GM18858 (cell line): ENCODE measurements around the gene CTTNBP2.

Experiments
- ATAC-seq: cut with Tn5 transposase; IDR thresholded peaks from one replicate; pipeline ENCODE4 v1.9.1; 2021; ENCODE audit not compliant: unreplicated experiment

The CTTNBP2 gene

DNA sequence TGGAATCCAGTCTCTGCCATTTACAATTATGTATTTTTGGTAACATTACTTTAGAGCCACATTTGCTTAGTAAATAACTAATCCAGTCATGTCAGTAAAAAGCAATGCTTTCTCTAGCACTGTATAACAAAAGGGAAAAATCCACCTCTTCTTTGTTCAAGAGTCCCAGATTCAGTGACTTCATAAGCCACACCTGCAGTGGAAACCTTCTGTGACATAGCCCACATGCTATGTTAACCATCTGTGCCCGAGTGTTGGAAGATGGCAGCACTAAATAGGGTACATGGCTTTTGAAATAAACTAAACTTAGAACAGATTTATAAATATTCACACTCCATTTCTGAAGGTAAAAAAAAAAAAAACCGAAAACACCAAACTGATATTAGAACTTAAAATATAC lies 83.0 kb downstream of the CTTNBP2 start:
- no peak for ATAC-seq

DNA sequence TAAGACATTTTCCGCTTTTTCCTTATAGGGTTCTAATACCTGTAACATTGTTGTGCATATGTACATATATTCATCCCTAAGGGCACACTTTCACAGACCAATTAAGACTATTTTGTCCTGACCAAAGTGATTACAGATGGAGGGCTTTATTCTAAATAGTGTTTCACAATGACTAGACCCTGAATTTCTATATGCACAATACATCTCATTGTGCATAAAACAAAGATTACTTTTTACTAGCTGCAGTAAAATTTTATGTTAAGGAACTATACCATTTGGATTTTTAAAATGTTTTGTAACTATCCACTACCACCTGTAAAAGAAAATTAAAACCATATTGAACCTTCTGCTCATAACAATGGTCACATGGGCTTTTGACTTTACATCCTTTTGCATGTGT lies 87.8 kb downstream of the CTTNBP2 start:
- ATAC-seq, result no peak

DNA sequence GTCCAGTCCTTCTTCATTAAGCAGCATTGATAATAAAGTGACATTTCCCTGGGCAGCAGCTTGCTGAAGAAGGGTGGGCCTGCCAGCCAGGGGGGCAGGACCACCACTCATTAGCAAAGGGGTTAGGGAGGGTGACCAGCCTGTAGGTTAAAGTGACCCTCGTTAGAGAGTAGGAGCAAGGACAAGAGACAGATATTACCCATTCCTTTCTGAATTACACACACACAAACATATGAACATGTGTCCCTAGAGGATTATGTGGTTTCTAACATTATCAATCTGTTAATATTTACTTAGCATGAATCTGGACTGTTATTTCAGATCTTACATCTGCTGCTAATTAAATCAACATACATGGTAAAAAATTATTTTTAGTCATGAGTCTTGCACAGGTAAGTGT lies 88.9 kb downstream of the CTTNBP2 start:
- no peak for ATAC-seq

DNA sequence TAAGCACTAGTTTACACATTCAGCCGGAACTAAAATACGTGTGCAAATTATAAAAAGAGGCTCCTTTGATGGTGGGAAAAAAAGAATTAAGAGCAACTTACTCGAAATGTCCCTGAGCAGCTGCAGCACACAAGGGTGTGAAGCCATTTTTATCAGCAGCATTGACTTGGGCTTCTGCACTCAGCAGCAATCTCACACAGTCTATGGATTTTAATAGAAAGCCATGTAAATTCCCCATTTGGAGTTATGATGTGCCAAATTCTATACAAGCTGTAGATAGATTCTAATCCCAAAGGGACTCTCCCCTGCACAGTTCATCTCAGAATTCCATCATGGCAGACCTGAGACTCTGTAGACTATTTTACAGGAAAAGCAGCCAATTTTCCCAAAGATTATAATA lies 90.5 kb downstream of the CTTNBP2 start:
- ATAC-seq, result no peak

DNA sequence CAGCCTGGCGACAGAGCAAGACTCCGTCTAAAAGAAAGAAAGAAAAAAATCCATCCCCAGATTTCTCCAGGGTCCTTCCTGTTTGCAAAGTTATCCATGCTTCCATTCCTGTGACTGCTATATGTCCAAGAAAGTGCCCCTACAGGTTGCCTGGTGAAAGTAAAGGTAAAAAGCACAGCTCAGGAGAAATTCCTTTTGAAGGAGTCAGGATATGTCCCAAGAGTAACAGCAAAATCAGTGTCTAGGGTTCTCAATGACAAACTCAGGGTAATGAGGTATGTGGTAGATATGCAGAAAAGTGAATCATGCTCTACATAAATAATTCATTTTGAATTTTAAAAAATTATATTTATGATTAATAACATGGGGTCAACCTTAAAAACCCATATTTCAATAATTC lies 91.5 kb downstream of the CTTNBP2 start:
- no peak for ATAC-seq

DNA sequence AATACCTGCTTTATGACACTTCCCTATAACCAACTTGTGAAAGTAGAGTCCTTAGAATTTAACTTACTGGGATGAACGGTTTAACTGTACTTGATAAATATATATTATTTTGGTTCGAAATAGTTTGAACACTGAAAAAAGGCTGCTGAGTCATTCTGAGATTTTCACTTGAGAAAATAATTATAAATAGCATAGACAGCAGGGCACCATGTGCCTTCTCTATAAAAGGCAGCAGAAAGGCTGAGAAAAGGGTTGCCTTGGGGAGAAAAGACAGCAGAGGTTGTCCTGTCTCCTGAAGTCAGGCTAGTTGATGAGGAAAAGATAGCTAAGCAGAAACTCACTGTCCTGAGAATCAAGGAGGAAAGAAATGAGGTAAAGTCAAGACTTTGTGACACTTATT lies 92.4 kb downstream of the CTTNBP2 start:
- ATAC-seq, result peak; percentile 87

DNA sequence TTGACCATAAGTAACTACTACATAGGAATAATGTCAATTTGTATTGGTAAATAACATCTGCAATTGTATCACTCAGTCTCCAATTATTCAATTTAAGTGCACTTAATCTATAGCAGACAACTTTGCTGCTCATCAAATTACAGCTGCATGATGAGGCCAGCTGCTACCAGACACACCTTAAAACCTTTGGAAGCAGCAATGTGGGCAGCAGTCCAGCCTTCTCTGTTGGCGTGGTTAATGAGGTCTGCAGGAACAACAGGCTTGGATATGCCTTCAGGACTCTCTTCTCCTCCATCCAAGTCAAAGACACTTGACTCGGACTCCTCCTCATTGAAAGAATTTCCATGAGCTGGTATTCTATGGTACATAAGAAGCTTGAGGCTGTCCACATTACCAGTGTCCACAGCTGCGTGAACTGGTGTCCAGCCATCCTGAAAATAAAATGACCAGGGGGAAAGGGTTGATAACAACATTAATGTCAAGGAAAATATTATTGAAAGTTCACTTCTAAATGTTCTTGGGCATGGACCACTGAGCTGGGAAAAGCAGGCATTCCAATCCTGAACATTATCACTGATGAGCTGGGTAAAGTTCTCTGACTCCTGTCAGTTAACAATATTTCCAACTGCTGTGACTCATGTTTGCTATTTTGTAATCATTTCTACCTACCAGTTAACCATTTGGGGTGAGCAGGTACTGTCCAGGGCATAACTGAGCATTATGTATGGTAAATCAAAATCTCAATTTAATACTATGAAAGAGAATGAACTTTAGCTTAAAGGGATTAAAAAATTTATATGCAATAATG lies 95.7 kb downstream of the CTTNBP2 start:
- ATAC-seq, result no peak

DNA sequence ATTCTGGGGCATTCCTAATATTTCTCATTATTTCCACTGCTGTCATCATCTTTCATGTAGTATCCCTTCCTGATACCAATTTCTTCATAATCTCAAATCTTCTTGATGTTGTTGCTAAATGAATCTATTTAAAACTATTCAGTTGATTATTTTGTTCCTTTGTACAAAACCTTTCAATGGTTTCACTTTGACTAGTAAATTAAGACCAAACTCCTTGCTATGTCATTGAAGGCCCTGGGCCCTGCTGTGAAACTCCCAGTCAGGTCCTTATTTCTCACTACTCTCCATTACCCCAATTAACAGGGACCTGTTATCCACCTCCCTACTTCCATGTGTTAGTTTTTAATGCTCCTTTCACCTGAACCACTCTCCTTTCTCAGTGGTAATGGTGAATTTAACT lies 97.0 kb downstream of the CTTNBP2 start:
- ATAC-seq, result no peak

DNA sequence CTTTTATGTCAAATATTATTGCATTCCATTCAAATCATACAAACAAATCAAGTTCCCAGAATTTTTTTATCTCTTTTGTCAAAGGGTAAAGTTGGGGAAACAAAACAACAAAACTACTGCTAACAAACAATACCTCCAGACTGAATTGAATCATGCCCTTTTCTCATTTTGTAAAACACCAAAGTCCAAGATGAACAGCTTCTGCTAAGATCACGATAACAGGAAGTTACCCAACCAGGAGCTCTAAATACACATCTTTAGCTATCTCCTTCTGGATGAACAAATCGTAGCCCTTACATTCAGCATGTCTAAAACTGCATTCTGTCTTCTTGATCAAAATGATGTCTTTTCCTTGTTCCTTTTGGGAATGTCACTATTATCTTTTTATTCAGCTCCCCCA lies 97.4 kb downstream of the CTTNBP2 start:
- no peak for ATAC-seq

DNA sequence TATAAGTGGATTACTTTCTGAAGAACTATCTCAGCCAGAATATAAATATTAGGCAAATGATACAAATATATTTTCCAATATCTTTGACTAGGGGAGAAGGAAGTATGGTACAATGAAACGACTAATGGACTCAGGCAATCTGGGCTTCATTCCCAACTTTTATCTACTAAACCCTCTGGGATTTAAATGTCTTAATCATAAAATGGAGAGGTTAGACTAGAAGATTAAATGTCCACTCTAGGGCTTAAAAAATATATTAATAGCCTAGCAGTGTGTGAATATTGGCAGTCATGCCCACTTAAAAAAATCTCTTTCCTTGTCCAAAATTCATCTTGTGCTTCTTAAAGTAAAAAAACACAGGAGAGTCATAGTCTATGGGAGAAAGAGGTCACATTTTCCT lies 98.3 kb downstream of the CTTNBP2 start:
- no peak for ATAC-seq

DNA sequence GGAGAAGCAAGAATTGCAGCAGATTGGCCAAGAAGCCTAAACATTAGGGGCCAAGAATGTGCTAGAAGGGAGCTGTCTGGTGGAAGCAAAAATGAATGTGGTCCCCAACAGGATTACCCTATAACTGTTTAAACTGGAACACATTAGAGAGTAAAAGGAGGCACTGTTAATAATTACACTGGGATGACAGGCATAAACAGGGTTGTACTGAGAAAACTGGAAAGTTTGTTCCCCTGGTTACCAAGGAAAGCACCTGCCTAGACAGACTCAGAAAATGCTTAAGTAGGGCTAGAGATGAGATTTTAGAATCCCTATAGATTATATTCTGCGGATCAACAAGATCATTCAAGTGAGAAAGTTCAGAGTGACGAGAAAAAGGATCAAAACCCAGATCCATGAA lies 100.8 kb downstream of the CTTNBP2 start:
- ATAC-seq, result no peak

DNA sequence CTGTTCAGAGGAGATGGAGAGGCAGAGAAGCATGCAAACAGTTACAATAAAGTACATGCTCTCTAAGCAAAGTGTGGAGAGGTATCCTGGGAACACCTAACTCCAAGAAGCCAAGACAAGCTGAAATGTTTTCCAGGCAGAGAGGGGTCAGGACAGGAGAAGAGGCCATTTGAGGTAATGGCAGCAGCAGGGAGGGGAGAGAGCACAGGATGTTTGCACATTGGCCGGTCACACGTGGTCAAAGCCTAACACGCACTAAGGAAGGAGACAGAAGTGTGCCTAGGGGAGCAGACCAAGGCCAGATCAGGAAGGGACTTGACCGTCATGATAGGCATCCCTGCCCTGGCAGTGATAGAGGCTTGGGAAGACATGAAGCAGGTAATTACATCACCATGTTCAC lies 101.5 kb downstream of the CTTNBP2 start:
- ATAC-seq, result no peak

DNA sequence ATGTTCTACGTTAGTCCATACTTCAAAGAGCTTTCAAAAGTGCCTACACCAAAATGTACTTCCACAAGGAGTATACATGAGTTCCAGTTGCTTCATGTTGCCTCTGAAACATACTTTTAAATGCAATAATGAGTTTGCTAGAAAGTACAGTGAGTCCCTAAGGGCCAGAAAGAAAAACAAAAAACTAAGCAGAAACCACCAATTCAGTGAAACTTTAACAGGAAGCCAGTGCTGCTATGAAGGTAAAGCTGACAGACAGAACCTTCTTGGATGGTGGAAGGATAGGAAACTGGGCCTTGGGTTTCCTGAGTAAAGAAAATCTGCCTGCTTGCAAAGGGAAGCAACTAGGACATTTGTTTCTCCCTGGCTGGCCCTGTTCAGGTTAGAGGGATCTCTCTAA lies 104.2 kb downstream of the CTTNBP2 start:
- ATAC-seq, result peak; percentile 33

DNA sequence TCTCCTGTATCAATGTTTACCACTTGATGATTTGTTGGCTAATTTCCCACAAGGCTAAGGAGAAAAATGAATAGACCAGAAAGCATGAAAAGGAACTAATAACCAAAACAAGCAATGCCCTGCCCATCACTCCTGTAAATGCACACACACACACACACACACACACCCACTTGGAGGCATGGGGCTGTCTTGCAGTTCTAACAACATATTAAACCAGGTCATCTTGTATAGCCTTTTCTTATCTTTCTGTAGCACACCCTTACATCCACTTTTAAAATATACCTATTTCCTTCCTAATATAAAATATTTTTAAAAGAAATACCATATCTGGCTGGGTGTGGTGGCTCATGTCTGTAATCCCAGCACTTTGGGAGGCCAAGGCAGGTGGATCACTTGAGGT lies 105.3 kb downstream of the CTTNBP2 start:
- ATAC-seq, result no peak

DNA sequence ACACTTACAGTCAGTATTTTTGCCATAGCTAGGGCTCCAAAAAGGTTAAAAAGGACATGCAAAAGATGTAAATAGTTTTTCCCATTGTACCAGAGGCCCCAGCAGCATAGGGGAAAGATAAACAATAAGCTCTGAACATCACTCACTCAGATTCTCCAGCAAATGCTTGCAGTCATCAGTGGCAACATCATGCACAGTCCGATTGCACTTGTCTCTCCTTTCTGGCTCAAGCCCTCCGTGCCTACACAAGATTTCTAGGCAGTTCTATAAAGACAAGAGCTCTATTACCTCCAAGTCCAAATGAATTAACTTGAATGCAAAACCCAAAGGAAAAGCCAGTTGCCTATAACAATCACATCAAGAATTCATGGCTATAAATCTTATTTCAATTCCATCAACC lies 106.3 kb downstream of the CTTNBP2 start:
- ATAC-seq, result no peak

DNA sequence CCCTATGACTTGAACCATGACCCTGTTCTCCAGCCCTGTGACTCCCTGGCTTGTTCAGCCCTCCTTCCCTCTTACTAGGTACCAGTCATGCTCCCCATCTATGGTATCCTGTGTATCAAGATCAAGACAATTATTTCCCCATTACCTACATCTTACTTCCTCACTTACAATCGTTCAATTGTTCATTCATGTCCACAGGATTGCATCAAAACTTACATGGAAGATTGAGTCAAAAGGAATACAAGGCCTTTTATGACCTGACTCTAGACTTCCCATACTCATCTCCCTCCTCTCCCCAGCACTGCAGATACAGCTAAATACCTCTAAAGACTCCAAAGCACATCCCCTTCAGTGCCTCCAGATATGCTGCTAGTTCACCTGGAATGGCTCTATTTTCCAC lies 109.2 kb downstream of the CTTNBP2 start:
- ATAC-seq, result no peak

DNA sequence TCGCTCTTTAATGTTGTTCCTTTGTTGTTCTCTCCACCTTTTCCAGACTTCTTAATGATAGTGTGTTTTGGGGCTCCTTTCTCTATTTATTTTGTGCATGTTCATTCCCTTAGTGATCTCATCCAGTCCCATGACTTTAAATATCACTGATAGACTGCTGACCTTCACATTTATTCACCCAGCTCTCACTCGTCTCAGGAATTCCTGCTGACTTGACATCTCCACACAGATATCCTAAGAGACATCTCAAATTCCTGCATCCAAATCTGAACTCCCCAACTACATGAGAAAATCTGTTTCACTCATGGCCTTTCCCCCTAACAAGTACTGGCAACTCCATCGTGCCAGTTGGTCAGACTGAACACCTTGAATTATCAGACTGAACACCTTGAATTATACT lies 111.2 kb downstream of the CTTNBP2 start:
- ATAC-seq, result no peak

DNA sequence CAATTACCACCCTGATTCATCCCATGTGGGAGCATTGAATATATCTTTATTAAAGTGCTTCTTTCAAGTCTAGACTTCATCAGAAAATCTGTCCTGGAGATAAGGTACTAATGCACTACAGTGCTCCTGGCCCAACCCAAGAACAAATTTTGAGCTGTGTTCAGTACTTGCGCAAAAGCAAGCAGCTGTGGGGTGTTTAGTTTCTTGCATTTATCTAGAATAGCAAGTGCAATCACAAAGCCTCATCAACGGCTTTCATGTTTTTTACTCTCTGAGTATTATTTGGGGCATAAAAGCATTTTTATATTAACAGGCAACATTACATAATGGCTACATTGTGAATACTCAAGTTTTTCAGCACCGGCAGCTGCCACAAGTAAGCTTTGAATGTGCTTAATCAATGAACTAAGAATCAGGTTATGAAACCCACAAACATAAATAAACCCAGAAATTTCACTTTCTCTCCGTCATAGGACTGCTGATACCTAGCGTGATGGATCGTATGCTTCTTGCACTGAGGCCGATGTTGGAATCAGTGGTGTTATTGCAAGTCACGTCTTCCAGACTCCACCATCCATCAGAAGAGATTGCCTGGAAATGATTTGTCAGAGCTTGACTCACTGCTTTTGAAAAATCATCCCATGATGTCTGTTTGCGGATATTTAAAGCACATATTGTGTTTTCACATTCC lies 113.1 kb downstream of the CTTNBP2 start:
- ATAC-seq, result no peak

DNA sequence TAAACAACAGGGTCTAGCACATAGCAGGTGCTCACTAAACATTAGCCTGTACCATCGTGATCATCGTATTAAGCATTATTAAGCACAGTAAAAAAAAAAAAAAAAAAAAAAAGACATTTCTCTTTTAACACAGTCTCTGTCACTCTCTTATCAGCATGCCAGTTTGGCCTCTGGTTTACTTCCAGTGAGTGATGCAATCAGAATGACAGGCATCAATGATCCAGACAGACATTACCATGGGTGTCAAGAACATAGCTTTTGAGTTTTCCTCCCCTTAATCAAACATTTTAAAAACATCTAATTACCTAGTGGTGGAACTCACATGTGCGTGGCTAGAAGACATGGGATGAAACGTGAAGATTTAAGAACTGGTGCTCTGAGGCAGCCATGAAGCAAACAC lies 115.8 kb downstream of the CTTNBP2 start:
- no peak for ATAC-seq

DNA sequence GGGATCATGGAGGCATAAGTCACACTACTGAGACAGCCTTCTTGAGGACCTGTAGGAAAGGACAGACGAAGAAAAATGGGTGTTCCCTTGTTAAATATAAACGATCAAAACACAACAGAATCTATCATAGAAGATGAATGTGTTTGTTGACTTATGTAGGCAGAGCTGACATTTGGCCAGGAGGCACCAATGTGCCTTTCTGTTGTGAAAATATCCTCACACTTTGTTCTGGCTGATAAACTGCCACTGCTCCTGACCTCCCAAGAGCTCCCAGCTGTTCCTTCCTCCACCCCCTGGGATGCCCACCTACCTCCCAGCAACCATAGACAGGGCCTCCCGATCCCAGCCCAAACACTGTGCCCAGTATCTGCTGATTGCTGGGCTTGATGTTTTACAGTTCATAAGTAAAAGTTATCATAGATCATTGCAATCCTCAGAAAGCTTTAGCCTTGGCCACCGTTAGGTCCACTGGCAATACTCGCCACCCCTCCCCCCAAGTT lies 116.6 kb downstream of the CTTNBP2 start:
- ATAC-seq, result no peak

DNA sequence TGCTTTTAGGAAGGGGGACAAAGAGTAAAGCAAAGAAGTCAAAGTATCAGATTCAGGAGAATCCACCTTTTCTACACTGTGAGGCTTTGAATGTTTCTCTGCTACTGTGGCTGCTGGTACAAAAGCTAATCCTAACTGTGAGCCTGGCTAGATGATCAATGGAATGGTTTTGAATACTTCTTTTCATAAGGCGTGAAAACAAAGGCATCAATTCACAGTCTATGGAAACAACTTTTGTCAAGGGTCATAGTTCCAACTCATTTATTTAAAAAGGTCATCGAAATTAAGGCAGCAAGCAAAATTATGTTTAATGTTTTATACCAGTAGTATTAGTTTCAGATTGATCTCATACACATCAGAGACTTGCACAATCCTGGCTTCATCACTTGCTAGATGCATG lies 118.1 kb downstream of the CTTNBP2 start:
- ATAC-seq, result no peak

DNA sequence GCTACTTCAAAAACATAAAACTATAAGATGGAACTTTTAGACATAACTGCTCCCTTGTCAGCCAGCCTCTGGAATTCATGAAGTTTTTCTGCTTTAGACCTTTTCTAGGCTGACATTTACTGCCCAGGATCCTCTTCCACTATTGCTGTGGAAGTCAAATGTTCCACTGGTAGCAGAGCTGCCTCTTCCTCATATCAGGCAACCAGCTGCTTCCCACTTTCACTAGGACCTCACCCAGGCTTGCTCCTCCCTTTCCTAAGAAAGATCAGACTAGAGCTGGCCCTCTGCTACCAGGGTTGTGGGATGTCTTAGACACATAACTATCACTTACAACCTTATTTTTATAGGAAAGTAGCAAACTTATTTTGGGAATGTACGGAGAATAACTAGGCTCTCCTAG lies 121.5 kb downstream of the CTTNBP2 start:
- ATAC-seq, result no peak
